GM21576 (cell line): ENCODE data around the gene DNASE1L2.
A peak's percentile ranks its signal among the peaks of the same experiment; 100 is the strongest.
"Not testable (repeated sequence)": the region's sequence is repeated elsewhere in the genome, so short reads cannot be mapped to it uniquely, and the experiment has no call there.

Experiments used
- ATAC-seq: cut with Tn5 transposase; IDR thresholded peaks from one replicate; pipeline ENCODE4 v1.9.1; 2021; ENCODE audit warnings: mild to moderate bottlenecking, moderate library complexity; ENCODE audit not compliant: unreplicated experiment

DNASE1L2 gene

GRCh38 chr16:2238150-2238837 lies 2.0 kb downstream of the DNASE1L2 start:
- ATAC-seq, result no peak

- ATAC-seq, result no peak
Measured at GRCh38 chr16:2238838-2239675, 2.8 kb downstream of the DNASE1L2 start.

- ATAC-seq, result not testable (repeated sequence)
Measured at GRCh38 chr16:2240331-2240730, 4.1 kb downstream of the DNASE1L2 start.

- no peak for ATAC-seq
Measured at GRCh38 chr16:2242598-2242997, 6.4 kb downstream of the DNASE1L2 start.

GRCh38 chr16:2243031-2243528 lies 6.8 kb downstream of the DNASE1L2 start:
- ATAC-seq, result no peak

GRCh38 chr16:2243781-2244180 lies 7.5 kb downstream of the DNASE1L2 start:
- no peak for ATAC-seq

- no peak for ATAC-seq
Measured at GRCh38 chr16:2244301-2244700, 8.1 kb downstream of the DNASE1L2 start.

GRCh38 chr16:2244926-2245795 lies 8.9 kb downstream of the DNASE1L2 start:
- no peak for ATAC-seq

- no peak for ATAC-seq
Measured at GRCh38 chr16:2246301-2246885, 10.1 kb downstream of the DNASE1L2 start.

GRCh38 chr16:2250652-2251295 lies 14.5 kb downstream of the DNASE1L2 start:
- peak; percentile 3 for ATAC-seq

- ATAC-seq, result peak; percentile 81
Measured at GRCh38 chr16:2251296-2252111, 15.3 kb downstream of the DNASE1L2 start, which contains the start of gene ECI1. Gene ECI1 (minus strand): TSS chr16:2251587. CDS start chr16:2251566, 21 bp downstream.

- no peak for ATAC-seq
Measured at GRCh38 chr16:2252806-2253148, 16.5 kb downstream of the DNASE1L2 start.

GRCh38 chr16:2253293-2253692 lies 17.0 kb downstream of the DNASE1L2 start:
- ATAC-seq, result no peak

- no peak for ATAC-seq
Measured at GRCh38 chr16:2256531-2257140, 20.4 kb downstream of the DNASE1L2 start.

GRCh38 chr16:2257726-2258125 lies 21.5 kb downstream of the DNASE1L2 start:
- ATAC-seq, result no peak

- ATAC-seq, result not testable (repeated sequence)
Measured at GRCh38 chr16:2258530-2258929, 22.3 kb downstream of the DNASE1L2 start.

GRCh38 chr16:2260250-2260649 lies 24.0 kb downstream of the DNASE1L2 start:
- no peak for ATAC-seq

GRCh38 chr16:2263026-2263425 lies 26.8 kb downstream of the DNASE1L2 start:
- not testable (repeated sequence) for ATAC-seq

- not testable (repeated sequence) for ATAC-seq
Measured at GRCh38 chr16:2266887-2267286, 30.6 kb downstream of the DNASE1L2 start.
